ENCODE data around the gene TMEM30B. TPM values are rescaled to one million over a fixed set of nuclear protein-coding genes. Genes with fewer than 3 reads are reported as not detected.

The TMEM30B gene
- total RNA-seq, 1 donor from 2014 or later, result 0.26 TPM

DNA sequence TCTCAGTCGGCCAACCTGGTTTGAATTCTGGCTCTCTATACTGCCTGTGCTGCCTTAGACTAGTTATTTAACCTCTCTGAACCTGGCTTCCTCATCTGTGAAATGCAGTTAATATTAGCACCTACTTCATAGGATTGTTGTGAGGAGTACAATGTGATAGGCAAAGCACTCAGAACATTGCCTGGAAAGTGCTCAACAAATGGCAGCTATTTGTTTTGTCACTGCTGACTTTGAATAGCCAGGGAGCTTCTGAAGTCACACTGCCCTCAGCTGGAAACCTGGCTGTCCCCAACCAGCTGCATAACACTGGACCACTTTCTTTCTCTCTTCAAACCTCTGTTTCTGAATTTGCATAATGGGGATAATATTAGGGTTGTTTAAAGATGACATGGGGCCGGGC lies 9.6 kb downstream of the TMEM30B start:
- no peaks in the 10 kb centered on the region for H3K9me3 Mint-ChIP-seq
- H3K36me3 Mint-ChIP-seq (ENCODE audit: low read depth), result no peaks in the 10 kb centered on the region
- no peaks in the 10 kb centered on the region for H3K4me1 Mint-ChIP-seq (ENCODE audit: low read depth)
- DNase-seq (ENCODE audit: low spot score), result no peak
- no peak overlapping the region for H3K4me3 Mint-ChIP-seq
- H3K27me3 Mint-ChIP-seq (ENCODE audit: insufficient read depth), result peaks cover 53% of the 10 kb centered on the region
- intact Hi-C loops (cut with micrococcal nuclease), result no loop called here
- no peak overlapping the region for H3K27ac Mint-ChIP-seq

DNA sequence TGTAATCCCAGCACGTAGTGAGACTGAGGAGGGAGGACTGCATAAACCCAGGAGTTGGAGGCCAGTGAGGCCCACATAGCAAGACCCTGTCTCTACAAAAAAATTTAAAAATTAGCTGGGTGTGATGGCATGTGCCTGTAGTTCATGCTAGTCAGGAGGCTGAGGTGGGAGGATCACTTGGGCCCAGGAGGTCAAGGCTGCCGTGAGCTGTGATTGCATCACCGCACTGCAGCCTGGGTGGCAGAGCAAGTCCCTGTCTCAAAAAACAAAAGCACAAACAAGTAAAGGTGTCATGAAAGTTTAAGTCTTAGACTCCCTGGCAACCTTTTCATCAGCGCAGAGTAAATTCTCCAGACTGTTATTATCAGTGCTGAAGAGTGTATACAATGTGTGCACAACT lies 10.4 kb downstream of the TMEM30B start:
- no peak overlapping the region for H3K4me3 Mint-ChIP-seq

DNA sequence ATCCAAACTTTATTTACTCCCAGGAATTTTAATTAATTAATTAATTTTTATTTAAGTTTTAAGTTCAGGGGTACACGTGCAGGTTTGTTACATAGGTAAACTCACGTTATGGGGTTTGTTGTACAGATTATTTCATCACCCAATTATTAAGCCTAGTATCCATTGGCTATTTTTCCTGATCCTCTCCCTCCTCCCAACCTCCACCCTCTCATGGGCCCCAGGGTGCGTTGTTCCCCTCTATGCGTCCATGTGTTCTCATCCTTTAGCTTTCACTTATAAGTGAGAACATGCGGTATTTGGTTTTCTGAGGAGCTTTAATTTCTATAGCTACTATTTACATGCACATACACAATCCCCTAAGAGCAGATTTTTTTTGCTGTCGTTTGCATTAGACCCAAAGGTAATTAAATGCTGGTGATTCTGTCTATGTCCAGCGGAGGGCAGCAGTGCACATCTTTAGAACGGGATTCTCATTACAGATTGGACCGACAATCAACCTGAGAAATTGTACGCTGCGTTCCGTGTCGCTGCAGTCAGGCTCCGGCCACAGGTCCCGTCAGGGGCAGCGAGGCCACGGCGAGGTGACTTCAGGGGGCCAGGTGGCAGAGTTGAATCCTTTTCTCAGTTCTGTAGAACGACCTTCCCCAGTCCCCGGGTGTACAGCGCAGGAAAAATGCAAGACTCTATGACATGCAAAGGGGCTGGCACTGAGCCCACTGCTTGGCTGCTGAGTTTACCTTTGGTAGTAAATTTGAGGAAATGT lies 11.6 kb downstream of the TMEM30B start:
- H3K4me3 Mint-ChIP-seq, result peak overlapping the region; percentile 48
- DNase-seq (ENCODE audit: low spot score), result peak; percentile 62
- H3K4me1 Mint-ChIP-seq (ENCODE audit: low read depth), result no peaks in the 10 kb centered on the region
- intact Hi-C loops (cut with micrococcal nuclease), result loop anchor here (1.0 kb wide), 4 partner anchors 11 to 858 kb away; no protein-coding TSS in a partner anchor
- no peak overlapping the region for H3K27ac Mint-ChIP-seq
- no peaks in the 10 kb centered on the region for H3K9me3 Mint-ChIP-seq
- H3K27me3 Mint-ChIP-seq (ENCODE audit: insufficient read depth), result peaks cover 61% of the 10 kb centered on the region
- no peaks in the 10 kb centered on the region for H3K36me3 Mint-ChIP-seq (ENCODE audit: low read depth)

More for the DNA sequence above, 10.4 kb downstream of the TMEM30B start:
- no peak for DNase-seq (ENCODE audit: low spot score)
- peaks cover 57% of the 10 kb centered on the region for H3K27me3 Mint-ChIP-seq (ENCODE audit: insufficient read depth)
- no peaks in the 10 kb centered on the region for H3K36me3 Mint-ChIP-seq (ENCODE audit: low read depth)
- intact Hi-C loops (cut with micrococcal nuclease), result no loop called here
- H3K9me3 Mint-ChIP-seq, result no peaks in the 10 kb centered on the region
- H3K4me1 Mint-ChIP-seq (ENCODE audit: low read depth), result no peaks in the 10 kb centered on the region
- H3K27ac Mint-ChIP-seq, result no peak overlapping the region

DNA sequence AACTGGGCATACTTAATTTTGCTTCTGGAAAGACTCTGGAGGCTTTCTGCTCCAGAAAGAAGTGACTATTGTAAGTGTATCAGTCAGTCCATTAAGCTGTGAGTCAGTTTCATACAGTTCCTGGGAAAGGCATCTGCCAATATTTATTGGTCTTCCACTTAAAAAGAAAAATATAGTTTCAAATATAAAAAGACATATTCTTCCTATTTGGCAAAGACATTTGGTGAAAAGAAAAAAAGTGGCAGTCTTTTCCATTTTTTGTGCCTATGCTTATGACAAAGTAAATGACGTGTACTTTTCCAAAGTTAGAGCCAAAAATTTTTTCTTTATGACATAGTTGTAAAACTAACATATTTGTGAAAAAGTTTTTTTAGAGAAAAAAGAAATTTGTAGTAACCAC lies 12.3 kb downstream of the TMEM30B start:
- H3K4me1 Mint-ChIP-seq (ENCODE audit: low read depth), result no peaks in the 10 kb centered on the region
- DNase-seq (ENCODE audit: low spot score), result no peak
- H3K27ac Mint-ChIP-seq, result no peak overlapping the region
- intact Hi-C loops (cut with micrococcal nuclease), result loop anchor here (1.0 kb wide), 4 partner anchors 11 to 858 kb away; no protein-coding TSS in a partner anchor
- no peaks in the 10 kb centered on the region for H3K36me3 Mint-ChIP-seq (ENCODE audit: low read depth)
- H3K9me3 Mint-ChIP-seq, result no peaks in the 10 kb centered on the region
- H3K27me3 Mint-ChIP-seq (ENCODE audit: insufficient read depth), result peaks cover 54% of the 10 kb centered on the region
- no peak overlapping the region for H3K4me3 Mint-ChIP-seq

DNA sequence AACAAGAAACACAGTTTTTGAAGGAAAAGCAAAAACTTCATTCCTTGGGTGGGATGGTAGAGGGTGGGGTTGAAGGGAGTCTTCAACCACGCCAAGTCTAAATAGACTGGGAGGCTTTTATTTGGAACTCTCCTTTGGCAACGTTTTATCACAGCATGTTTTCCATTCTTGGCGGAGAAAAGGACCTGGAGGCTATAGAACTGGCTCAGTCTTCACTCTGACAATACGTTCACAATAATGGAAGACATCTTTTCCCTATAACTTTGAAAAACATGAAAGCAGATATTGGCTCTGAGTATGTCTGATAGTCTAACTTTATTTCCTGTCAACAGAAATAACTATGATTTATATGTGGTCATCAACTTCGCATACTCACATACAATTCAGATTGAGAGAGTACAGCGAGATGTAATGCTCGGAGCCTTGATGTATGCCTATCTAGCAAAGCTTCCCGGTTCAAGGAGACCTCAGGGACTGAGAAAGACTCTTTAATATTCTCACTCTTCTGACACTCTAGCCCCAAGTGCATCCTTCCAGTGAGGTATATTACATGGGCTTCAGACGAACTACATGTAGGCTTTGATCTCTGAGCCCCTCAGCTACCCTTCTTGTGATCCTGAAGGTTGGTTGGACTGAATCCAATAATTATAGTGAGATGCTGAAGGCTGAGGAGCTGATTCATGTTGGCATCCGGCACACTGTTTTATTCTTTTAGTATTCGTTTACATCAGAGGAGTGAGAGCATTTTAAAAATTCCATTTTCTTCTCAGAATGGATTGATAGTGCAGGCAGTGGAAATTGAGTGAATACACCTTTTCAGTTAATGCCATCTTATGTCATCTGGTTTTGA lies 14.0 kb downstream of the TMEM30B start:
- Mint-ChIP-seq H3K36me3 (ENCODE audit: low read depth) (no peaks in the 10 kb centered on the region), H3K4me1 (ENCODE audit: low read depth) (no peaks in the 10 kb centered on the region), H3K4me3 (no peak overlapping the region), H3K27ac (no peak overlapping the region), H3K9me3 (no peaks in the 10 kb centered on the region), H3K27me3 (ENCODE audit: insufficient read depth) (peaks cover 56% of the 10 kb centered on the region)
- DNase-seq (ENCODE audit: low spot score), result no peak
- intact Hi-C loops (cut with micrococcal nuclease), result no loop called here

DNA sequence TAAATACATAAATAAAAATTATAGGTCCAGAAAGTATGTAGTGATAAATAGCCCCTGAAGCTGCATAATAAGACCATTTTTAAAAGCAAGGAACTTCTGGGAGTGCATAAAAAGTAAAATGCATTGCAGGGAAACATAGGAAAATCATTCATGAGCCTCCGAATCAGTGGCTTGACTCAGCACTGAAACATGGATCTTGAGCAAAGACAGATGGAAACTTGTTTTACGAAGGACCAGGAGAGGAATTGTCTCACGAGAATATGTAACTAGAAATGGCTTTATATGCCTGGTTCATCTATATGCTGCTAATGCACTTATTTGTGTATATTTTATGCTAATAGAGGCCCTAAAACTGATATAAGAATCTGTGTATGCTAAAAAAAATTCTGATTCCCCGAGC lies 14.7 kb downstream of the TMEM30B start:
- peaks cover 52% of the 10 kb centered on the region for H3K27me3 Mint-ChIP-seq (ENCODE audit: insufficient read depth)
- no peaks in the 10 kb centered on the region for H3K4me1 Mint-ChIP-seq (ENCODE audit: low read depth)
- intact Hi-C loops (cut with micrococcal nuclease), result no loop called here

DNA sequence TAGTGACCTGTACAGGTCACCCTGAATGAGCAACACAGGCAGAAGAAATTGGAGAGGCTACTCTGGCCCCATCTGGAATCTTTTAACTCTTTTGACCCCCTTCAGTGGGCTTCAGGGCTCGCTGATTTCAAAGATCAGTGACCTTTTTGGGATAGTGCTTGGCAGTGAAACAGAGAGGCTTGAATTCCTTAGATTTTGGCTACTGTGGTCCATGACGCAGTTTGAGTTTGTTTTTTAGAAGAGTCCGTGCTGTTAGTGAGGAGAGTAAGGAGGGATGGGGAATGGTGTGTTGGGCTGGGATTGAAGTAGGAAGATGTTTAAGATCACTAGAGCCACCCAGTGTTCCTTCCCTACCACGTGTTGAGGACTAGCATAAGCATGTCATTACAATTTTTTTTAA lies 16.5 kb downstream of the TMEM30B start:
- Mint-ChIP-seq H3K4me1 (ENCODE audit: low read depth) (no peaks in the 10 kb centered on the region), H3K9me3 (no peaks in the 10 kb centered on the region), H3K36me3 (ENCODE audit: low read depth) (no peaks in the 10 kb centered on the region), H3K4me3 (no peak overlapping the region), H3K27me3 (ENCODE audit: insufficient read depth) (peaks cover 43% of the 10 kb centered on the region), H3K27ac (no peak overlapping the region)
- DNase-seq (ENCODE audit: low spot score), result no peak
- intact Hi-C loops (cut with micrococcal nuclease), result no loop called here

More for the DNA sequence above, 14.7 kb downstream of the TMEM30B start:
- H3K27ac Mint-ChIP-seq, result no peak overlapping the region
- no peak for DNase-seq (ENCODE audit: low spot score)
- H3K9me3 Mint-ChIP-seq, result no peaks in the 10 kb centered on the region
- no peaks in the 10 kb centered on the region for H3K36me3 Mint-ChIP-seq (ENCODE audit: low read depth)
- no peak overlapping the region for H3K4me3 Mint-ChIP-seq

DNA sequence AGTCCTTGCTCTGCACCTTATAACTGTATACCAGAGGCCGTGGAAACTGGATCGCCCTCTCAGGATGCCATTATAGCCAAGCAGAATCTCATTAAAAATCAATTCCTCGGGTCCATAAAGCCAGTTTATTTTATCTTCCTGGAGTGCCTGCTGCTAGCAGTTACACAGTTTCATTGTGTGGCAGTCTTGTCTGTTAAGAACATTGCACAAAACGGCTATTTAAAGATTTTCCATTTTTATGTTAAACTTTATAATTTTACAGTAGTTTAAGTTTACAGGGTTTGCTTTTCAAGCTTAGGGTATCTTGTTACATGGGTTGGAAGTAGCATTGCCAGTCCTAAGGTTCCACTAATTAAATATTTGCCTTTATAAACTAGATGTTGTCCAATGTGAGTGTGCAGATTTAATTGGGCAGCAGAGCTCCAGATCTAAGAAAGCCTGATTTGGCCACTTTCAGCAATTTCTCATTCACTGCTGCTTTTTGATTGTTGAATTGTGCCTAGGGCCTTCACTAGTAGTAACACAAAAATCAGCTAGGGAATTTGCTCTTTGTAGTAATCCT lies 17.0 kb downstream of the TMEM30B start:
- no peak for DNase-seq (ENCODE audit: low spot score)
- Mint-ChIP-seq H3K27me3 (ENCODE audit: insufficient read depth) (peaks cover 43% of the 10 kb centered on the region), H3K27ac (no peak overlapping the region), H3K9me3 (no peaks in the 10 kb centered on the region), H3K4me1 (ENCODE audit: low read depth) (no peaks in the 10 kb centered on the region), H3K4me3 (no peak overlapping the region), H3K36me3 (ENCODE audit: low read depth) (no peaks in the 10 kb centered on the region)
- intact Hi-C loops (cut with micrococcal nuclease), result no loop called here

DNA sequence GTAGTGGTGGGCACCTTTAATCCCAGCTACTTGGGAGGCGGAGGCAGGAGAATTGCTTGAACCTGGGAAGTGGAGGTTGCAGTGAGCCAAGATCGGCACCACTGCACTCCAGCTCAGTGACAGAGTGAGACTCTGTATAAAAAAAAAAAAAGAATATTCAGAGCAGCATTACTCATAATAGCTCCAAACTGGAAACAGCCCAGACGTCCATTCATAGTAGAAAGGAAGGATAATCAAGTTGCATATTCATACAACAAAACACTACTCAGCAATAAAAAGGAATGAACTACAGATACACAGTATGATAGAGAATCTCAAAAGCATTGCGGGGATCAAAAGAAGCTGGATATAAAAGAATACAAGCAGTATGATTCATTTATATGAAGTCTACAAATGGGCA lies 19.1 kb downstream of the TMEM30B start:
- Mint-ChIP-seq H3K36me3 (ENCODE audit: low read depth) (no peaks in the 10 kb centered on the region), H3K4me1 (ENCODE audit: low read depth) (no peaks in the 10 kb centered on the region)
- intact Hi-C loops (cut with micrococcal nuclease), result no loop called here

DNA sequence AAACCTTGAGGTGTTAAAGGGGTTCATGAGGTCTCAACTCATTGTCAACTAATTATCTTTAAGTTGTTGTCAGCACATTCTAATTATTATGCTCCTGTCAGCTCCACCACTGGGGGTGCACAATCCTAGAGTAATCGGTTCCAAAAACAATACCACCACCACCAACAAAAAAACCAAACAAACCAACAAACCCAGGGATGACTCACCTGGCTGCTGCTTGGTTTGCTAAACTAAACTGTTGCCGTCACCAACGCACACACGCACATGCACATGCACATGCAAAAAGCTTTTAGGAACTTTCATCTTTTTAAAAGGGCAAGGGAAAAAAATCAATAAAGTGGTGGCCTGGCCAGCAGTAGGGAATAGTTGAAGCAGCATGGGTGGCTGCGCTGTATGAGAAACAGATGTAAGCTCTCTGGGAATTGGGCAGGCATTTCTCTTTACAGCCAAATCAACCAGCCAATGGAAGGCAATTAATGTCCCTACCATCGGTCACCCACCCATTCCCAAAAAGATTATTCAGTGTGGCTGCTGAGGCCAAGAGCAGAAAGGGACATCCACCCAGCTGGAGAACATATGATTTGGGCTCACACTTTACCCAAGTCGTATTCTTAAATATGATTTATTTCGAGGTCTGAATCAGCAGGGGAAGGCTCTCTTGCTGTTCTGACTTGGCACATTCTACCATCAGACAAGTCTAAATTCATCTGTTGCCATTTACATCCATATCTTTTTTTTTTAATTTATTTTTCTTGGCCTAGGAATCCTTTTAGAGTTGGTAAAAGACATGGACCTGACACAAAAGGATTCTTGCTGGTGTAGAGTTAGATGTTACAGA lies 20.0 kb downstream of the TMEM30B start:
- no peaks in the 10 kb centered on the region for H3K36me3 Mint-ChIP-seq (ENCODE audit: low read depth)
- DNase-seq (ENCODE audit: low spot score), result no peak

More for the DNA sequence above, 19.1 kb downstream of the TMEM30B start:
- no peak overlapping the region for H3K27ac Mint-ChIP-seq
- DNase-seq (ENCODE audit: low spot score), result no peak
- no peaks in the 10 kb centered on the region for H3K9me3 Mint-ChIP-seq
- peaks cover 41% of the 10 kb centered on the region for H3K27me3 Mint-ChIP-seq (ENCODE audit: insufficient read depth)
- H3K4me3 Mint-ChIP-seq, result no peak overlapping the region

DNA sequence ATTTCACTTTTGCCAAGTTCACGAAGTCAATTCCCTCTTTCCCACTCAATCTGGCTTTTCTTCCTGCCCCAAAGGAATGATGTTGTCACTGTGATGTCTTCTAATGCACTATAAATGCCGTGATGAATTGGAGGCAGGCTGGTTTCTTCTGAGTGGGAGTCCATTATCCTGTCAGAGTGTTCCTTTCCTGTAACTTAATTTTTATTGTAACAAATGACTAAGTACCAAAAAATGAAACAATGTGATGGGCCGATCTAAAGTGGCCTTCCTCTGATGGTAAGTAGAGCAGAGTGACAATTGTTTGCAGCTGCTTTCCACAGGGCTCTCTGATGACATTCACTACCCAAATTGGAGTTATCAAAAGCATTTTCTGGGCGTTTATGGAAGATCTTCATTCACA lies 22.2 kb downstream of the TMEM30B start:
- Mint-ChIP-seq H3K27ac (no peak overlapping the region), H3K4me1 (ENCODE audit: low read depth) (no peaks in the 10 kb centered on the region), H3K9me3 (no peaks in the 10 kb centered on the region), H3K27me3 (ENCODE audit: insufficient read depth) (peaks cover 32% of the 10 kb centered on the region), H3K36me3 (ENCODE audit: low read depth) (no peaks in the 10 kb centered on the region), H3K4me3 (no peak overlapping the region)
- no peak for DNase-seq (ENCODE audit: low spot score)
- intact Hi-C loops (cut with micrococcal nuclease), result loop anchor here (10.0 kb wide), 1 partner anchor 534 kb away; the partner anchor contains the start of gene SIX4

More for the DNA sequence above, 20.0 kb downstream of the TMEM30B start:
- H3K9me3 Mint-ChIP-seq, result no peaks in the 10 kb centered on the region
- no peak overlapping the region for H3K4me3 Mint-ChIP-seq
- H3K27me3 Mint-ChIP-seq (ENCODE audit: insufficient read depth), result peaks cover 33% of the 10 kb centered on the region
- H3K27ac Mint-ChIP-seq, result no peak overlapping the region
- no peaks in the 10 kb centered on the region for H3K4me1 Mint-ChIP-seq (ENCODE audit: low read depth)
- intact Hi-C loops (cut with micrococcal nuclease), result no loop called here

DNA sequence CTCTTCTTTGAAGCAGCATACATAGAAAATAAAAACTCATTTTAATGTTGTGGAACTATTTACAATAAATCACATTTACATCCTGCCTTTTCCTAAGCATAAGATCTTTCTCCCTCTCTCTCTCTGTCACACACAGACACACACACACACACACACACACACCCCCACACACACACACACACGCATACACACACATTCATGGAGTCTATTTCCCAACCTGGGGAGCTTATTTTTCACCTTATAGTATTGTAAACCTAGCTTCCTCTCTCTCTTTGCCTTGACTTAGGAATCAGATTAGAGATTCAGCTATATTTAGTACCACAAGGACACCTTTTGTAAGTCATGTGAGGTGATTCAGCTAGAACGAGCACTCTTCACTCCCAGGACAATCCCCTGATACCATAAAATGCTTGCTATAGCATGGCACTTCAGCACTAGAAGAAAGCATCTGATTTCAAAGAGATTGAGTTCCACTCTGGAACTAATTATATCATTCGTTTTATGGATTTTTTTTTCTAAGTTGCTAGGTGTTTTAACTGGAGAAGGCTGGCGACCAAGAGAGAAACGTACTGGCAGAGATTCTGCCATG lies 23.6 kb downstream of the TMEM30B start:
- peaks cover 5% of the 10 kb centered on the region for H3K4me1 Mint-ChIP-seq (ENCODE audit: low read depth)
- H3K9me3 Mint-ChIP-seq, result no peaks in the 10 kb centered on the region
- H3K36me3 Mint-ChIP-seq (ENCODE audit: low read depth), result no peaks in the 10 kb centered on the region
- H3K27me3 Mint-ChIP-seq (ENCODE audit: insufficient read depth), result peaks cover 27% of the 10 kb centered on the region
- DNase-seq (ENCODE audit: low spot score), result no peak
- intact Hi-C loops (cut with micrococcal nuclease), result loop anchor here (10.0 kb wide), 1 partner anchor 533 kb away; the partner anchor contains the start of gene SIX4
- H3K27ac Mint-ChIP-seq, result no peak overlapping the region
- no peak overlapping the region for H3K4me3 Mint-ChIP-seq
